Nephron progenitor cell (in vitro differentiated cells): ENCODE results near the gene GADD45GIP1.
A peak's percentile ranks its signal among the peaks of the same experiment; 100 is the strongest.

Source experiments
- DNase-seq: peaks from one replicate; pipeline ENCODE4 v3.0.0; 2021
- H3K27ac Mint-ChIP-seq: 2 replicates; pipeline ENCODE4 v1.8.0; 2021; ENCODE audit warnings: mild to moderate bottlenecking, moderate library complexity, mixed read lengths
- H3K27me3 Mint-ChIP-seq: 2 replicates; pipeline ENCODE4 v1.8.0; 2021; ENCODE audit warnings: mild to moderate bottlenecking, low read depth, mixed read lengths; ENCODE audit not compliant: poor library complexity
- H3K36me3 Mint-ChIP-seq: 2 replicates; pipeline ENCODE4 v1.8.0; 2021; ENCODE audit warnings: low read depth, mixed read lengths
- H3K4me1 Mint-ChIP-seq: 2 replicates; pipeline ENCODE4 v1.8.0; 2021; ENCODE audit warnings: mixed read lengths
- H3K4me3 Mint-ChIP-seq: 2 replicates; pipeline ENCODE4 v1.8.0; 2021; ENCODE audit warnings: mild to moderate bottlenecking, moderate library complexity, mixed read lengths
- H3K9me3 Mint-ChIP-seq: 2 replicates; pipeline ENCODE4 v1.8.0; 2021; ENCODE audit warnings: mild to moderate bottlenecking, moderate library complexity, mixed read lengths
- CTCF ChIP-seq: fragments of 200-600 bp; sonication (generic); IDR thresholded peaks from 2 replicates; pipeline ENCODE4 v1.5.0; 2021; ENCODE audit warnings: antibody characterized with exemption

Gene GADD45GIP1

GRCh38 chr19:12996406-12997094 lies 39.5 kb upstream of the GADD45GIP1 start:
- Mint-ChIP-seq H3K4me1 (peaks cover 5% of the 10 kb centered on the region), H3K4me3 (no peak overlapping the region), H3K27ac (no peak overlapping the region), H3K9me3 (peaks cover 10% of the 10 kb centered on the region), H3K27me3 (peaks cover 56% of the 10 kb centered on the region), H3K36me3 (no peaks in the 10 kb centered on the region)
- no peak for TF ChIP-seq CTCF
- DNase-seq, result no peak

GRCh38 chr19:12995596-12996405 lies 38.8 kb upstream of the GADD45GIP1 start:
- Mint-ChIP-seq H3K36me3 (no peaks in the 10 kb centered on the region), H3K4me3 (peak overlapping the region; percentile 28), H3K9me3 (peaks cover 10% of the 10 kb centered on the region), H3K27ac (no peak overlapping the region), H3K27me3 (peaks cover 48% of the 10 kb centered on the region), H3K4me1 (peaks cover 7% of the 10 kb centered on the region)
- no peak for DNase-seq
- TF ChIP-seq CTCF, result no peak

- peaks cover 40% of the 10 kb centered on the region for H3K27me3 Mint-ChIP-seq
- H3K27ac Mint-ChIP-seq, result no peak within 1 kb of the TSS
- H3K9me3 Mint-ChIP-seq, result peaks cover 10% of the 10 kb centered on the region
- peak; percentile 78 for DNase-seq
- H3K4me1 Mint-ChIP-seq, result peaks cover 10% of the 10 kb centered on the region
- TF ChIP-seq CTCF, result no peak
- no peaks in the 10 kb centered on the region for H3K36me3 Mint-ChIP-seq
- peak within 1 kb of the TSS; percentile 83 for H3K4me3 Mint-ChIP-seq
These were observed 37.9 kb upstream of the GADD45GIP1 start, which contains the start of gene NFIX for GRCh38 chr19:12994701-12995595. TSS of gene NFIX (plus strand) at chr19:12995475. CDS start at chr19:12995838, 363 bp downstream.

GRCh38 chr19:12993562-12993961 lies 36.5 kb upstream of the GADD45GIP1 start:
- TF ChIP-seq CTCF, result no peak
- Mint-ChIP-seq H3K4me1 (peaks cover 10% of the 10 kb centered on the region), H3K27ac (no peak overlapping the region), H3K36me3 (no peaks in the 10 kb centered on the region), H3K4me3 (no peak overlapping the region), H3K9me3 (peaks cover 10% of the 10 kb centered on the region), H3K27me3 (peaks cover 26% of the 10 kb centered on the region)
- no peak for DNase-seq

- Mint-ChIP-seq H3K27me3 (peaks cover 18% of the 10 kb centered on the region), H3K4me1 (peaks cover 10% of the 10 kb centered on the region), H3K27ac (no peak overlapping the region), H3K9me3 (peaks cover 10% of the 10 kb centered on the region), H3K36me3 (no peaks in the 10 kb centered on the region), H3K4me3 (no peak overlapping the region)
- DNase-seq, result no peak
- no peak for TF ChIP-seq CTCF
These were observed 35.7 kb upstream of the GADD45GIP1 start for GRCh38 chr19:12992729-12993128.
